H1 (cell line): Measurements from ENCODE around the gene GOLPH3L. TPM values are rescaled to one million over a fixed set of nuclear protein-coding genes. Genes with fewer than 3 reads are reported as not detected.
A peak's percentile ranks its signal among the peaks of the same experiment; 100 is the strongest.

Source experiments
- CTCF ChIA-PET: fragments of 300-600 bp; sonication (Branson Sonifier 250); formaldehyde crosslinking; loops from one replicate; lab custom pipeline; 2021; ENCODE audit not compliant: partially characterized antibody; lab: Charles Lee
- POLR2A ChIA-PET: fragments of 300-600 bp; sonication (Branson Sonifier 250); formaldehyde crosslinking; loops from one replicate; lab custom pipeline; 2021; ENCODE audit warnings: inconsistent platforms; ENCODE audit not compliant: partially characterized antibody; lab: Charles Lee
- DNase-seq, 2 experiments: peaks; one replicate each; pipeline versions ENCODE4 v3.0.0 to v3.0.0-alpha.2; 2010 to 2022; ENCODE audit warnings: low spot score in 2 of 2, low read depth in 1 of 2, mixed read lengths in 1 of 2
- FAIRE-seq: peaks from 2 replicates; lab custom pipeline; 2011; peaks lifted over from hg19 to GRCh38; lab: Jason Lieb, UNC
- H2AFZ ChIP-seq: 2 replicates; pipeline ENCODE4 v1.8.1; 2012; ENCODE audit warnings: low read length, inconsistent platforms
- H2AK5ac ChIP-seq: 2 replicates; pipeline ENCODE4 v1.6.1; 2013; ENCODE audit warnings: low read depth, low read length
- H2BK120ac ChIP-seq: replicated peaks from 2 replicates; pipeline ENCODE3; 2013; ENCODE audit warnings: low read depth, low read length, inconsistent platforms
- H2BK12ac ChIP-seq: 2 replicates; pipeline ENCODE4 v1.6.1; 2013; ENCODE audit warnings: low read depth, low read length
- H2BK15ac ChIP-seq: 2 replicates; pipeline ENCODE4 v1.6.1; 2013; ENCODE audit warnings: low read length
- H2BK20ac ChIP-seq: 2 replicates; pipeline ENCODE4 v1.6.1; 2013; ENCODE audit warnings: low read length
- H2BK5ac ChIP-seq: 2 replicates; pipeline ENCODE4 v1.6.1; 2013; ENCODE audit warnings: low read depth, low read length
- H3K14ac ChIP-seq: 2 replicates; pipeline ENCODE4 v1.6.1; 2013; ENCODE audit warnings: inconsistent platforms; ENCODE audit not compliant: insufficient read length
- H3K18ac ChIP-seq: 2 replicates; pipeline ENCODE4 v1.6.1; 2013; ENCODE audit warnings: low read length; ENCODE audit errors: extremely low read depth
- H3K23ac ChIP-seq: 2 replicates; pipeline ENCODE4 v1.6.1; 2013; ENCODE audit warnings: inconsistent platforms; ENCODE audit not compliant: insufficient read length
- H3K23me2 ChIP-seq: 2 replicates; pipeline ENCODE4 v1.6.1; 2013; ENCODE audit warnings: low read depth, low read length
- H3K27ac ChIP-seq: 2 replicates; pipeline ENCODE4 v1.6.1; 2011; ENCODE audit warnings: low read depth, low read length, inconsistent platforms
- H3K27me3 ChIP-seq, 4 experiments: replicated peaks in 1 of 4; 1 replicate in 1 of 4; 2 replicates in 3 of 4; pipeline versions ENCODE4 v1.6.1 to v1.8.1; 2011 to 2013; ENCODE audit warnings: low read length in 3 of 4, mild to moderate bottlenecking in 3 of 4, inconsistent platforms in 2 of 4, mixed read lengths in 2 of 4, moderate library complexity in 1 of 4; ENCODE audit not compliant: control insufficient read depth in 3 of 4, insufficient read depth in 3 of 4; ENCODE audit errors: extremely low read depth in 1 of 4
- H3K36me3 ChIP-seq, 4 experiments: 2 replicates each; pipeline versions ENCODE4 v1.6.1 to v1.8.1; 2011 to 2013; ENCODE audit warnings: mild to moderate bottlenecking in 4 of 4, low read length in 3 of 4, moderate library complexity in 2 of 4, control low read depth in 1 of 4, inconsistent platforms in 1 of 4; ENCODE audit not compliant: insufficient read depth in 4 of 4, control insufficient read depth in 2 of 4
- H3K4ac ChIP-seq: replicated peaks from 2 replicates; pipeline ENCODE3; 2013; ENCODE audit warnings: low read length, low read depth, mixed read lengths, inconsistent platforms; ENCODE audit not compliant: insufficient read length
- H3K4me1 ChIP-seq, 4 experiments: replicated peaks in 1 of 4; 1 replicate in 1 of 4; 2 replicates in 3 of 4; pipeline versions ENCODE4 v1.6.1 to v1.8.1; 2011 to 2013; ENCODE audit warnings: low read length in 3 of 4, inconsistent platforms in 2 of 4, mixed read lengths in 1 of 4; ENCODE audit not compliant: insufficient read depth in 4 of 4, control insufficient read depth in 3 of 4
- H3K4me2 ChIP-seq, 2 experiments: 2 replicates each; pipeline versions ENCODE4 v1.6.1 to v1.8.1; 2011 to 2013; ENCODE audit warnings: low read depth in 2 of 2, low read length in 2 of 2, control low read depth in 1 of 2, inconsistent platforms in 1 of 2, mild to moderate bottlenecking in 1 of 2; ENCODE audit not compliant: insufficient read depth in 1 of 2
- H3K4me3 ChIP-seq, 4 experiments: fragments of 200-600, 300-600 bp in 1 of 4; sonication (generic), shearing (Covaris generic), sonication (Bioruptor Twin) in 1 of 4; 2 replicates each; pipeline versions ENCODE4 v1.5.1 to v1.8.1; 2011 to 2016; ENCODE audit warnings: low read length in 4 of 4, low read depth in 3 of 4, control low read depth in 2 of 4, inconsistent platforms in 2 of 4, mild to moderate bottlenecking in 2 of 4, mixed read lengths in 1 of 4, moderate library complexity in 1 of 4; ENCODE audit not compliant: insufficient read depth in 2 of 4; ENCODE audit errors: extremely low read depth in 1 of 4
- H3K56ac ChIP-seq: replicated peaks from 2 replicates; pipeline ENCODE3; 2013; ENCODE audit warnings: low read depth, mild to moderate bottlenecking, mixed read lengths, low read length, inconsistent platforms; ENCODE audit not compliant: insufficient read length
- H3K79me1 ChIP-seq: 2 replicates; pipeline ENCODE4 v1.6.1; 2013; ENCODE audit warnings: low read depth, low read length, control low read depth
- H3K79me2 ChIP-seq, 2 experiments: 2 replicates each; pipeline versions ENCODE4 v1.6.1 to v1.8.1; 2012 to 2013; ENCODE audit warnings: low read length in 2 of 2, mild to moderate bottlenecking in 2 of 2, inconsistent platforms in 1 of 2; ENCODE audit not compliant: insufficient read depth in 2 of 2, control insufficient read depth in 1 of 2
- H3K9ac ChIP-seq, 4 experiments: replicated peaks in 1 of 4; 1 replicate in 1 of 4; 2 replicates in 3 of 4; pipeline versions ENCODE4 v1.6.1 to v1.8.1; 2011 to 2013; ENCODE audit warnings: low read depth in 3 of 4, low read length in 3 of 4, control low read depth in 2 of 4, mild to moderate bottlenecking in 2 of 4, moderate library complexity in 2 of 4, inconsistent platforms in 1 of 4; ENCODE audit errors: extremely low read depth in 1 of 4
- H3K9me3 ChIP-seq, 2 experiments: 2 replicates each; pipeline versions ENCODE4 v1.6.1 to v1.8.1; 2012 to 2013; ENCODE audit warnings: mild to moderate bottlenecking in 2 of 2, moderate library complexity in 2 of 2, control low read depth in 1 of 2, inconsistent platforms in 1 of 2, low read depth in 1 of 2, low read length in 1 of 2, mixed read lengths in 1 of 2; ENCODE audit not compliant: insufficient read depth in 2 of 2
- H4K20me1 ChIP-seq, 2 experiments: replicated peaks in 1 of 2; 2 replicates each; pipeline versions ENCODE3 to v1.8.1; 2011 to 2013; ENCODE audit warnings: inconsistent platforms in 2 of 2, low read length in 2 of 2, mild to moderate bottlenecking in 1 of 2; ENCODE audit not compliant: insufficient read depth in 2 of 2, control insufficient read depth in 1 of 2
- H4K5ac ChIP-seq: 2 replicates; pipeline ENCODE4 v1.6.1; 2013; ENCODE audit warnings: low read length, low read depth, mixed read lengths, inconsistent platforms; ENCODE audit not compliant: insufficient read length
- H4K8ac ChIP-seq: 2 replicates; pipeline ENCODE4 v1.8.0; 2013; ENCODE audit warnings: mild to moderate bottlenecking, moderate library complexity, low read length, inconsistent platforms; ENCODE audit not compliant: insufficient read depth; ENCODE audit errors: extremely low read depth
- H4K91ac ChIP-seq: replicated peaks from 2 replicates; pipeline ENCODE3; 2013; ENCODE audit warnings: low read length, mixed read lengths, inconsistent platforms; ENCODE audit not compliant: insufficient read length
- ASH2L ChIP-seq: fragments of 200-600, 300-600 bp; sonication (generic); IDR thresholded peaks from one replicate; pipeline ENCODE4 v1.7.1; 2017; ENCODE audit warnings: low read length
- CEBPB ChIP-seq: IDR thresholded peaks from 2 replicates; pipeline ENCODE4 v1.6.1; 2012; ENCODE audit warnings: low read depth, low read length
- JUND ChIP-seq: IDR thresholded peaks from 2 replicates; pipeline ENCODE4 v1.6.1; 2011; ENCODE audit warnings: mild to moderate bottlenecking, improper control_type of control experiment, low read length
- KDM1A ChIP-seq: fragments of 200-600, 300-600 bp; sonication (generic); IDR thresholded peaks from 2 replicates; pipeline ENCODE4 v1.7.1; 2016; ENCODE audit warnings: mild to moderate bottlenecking, low read length, borderline replicate concordance
- NANOG ChIP-seq: IDR thresholded peaks from 2 replicates; pipeline ENCODE4 v1.6.1; 2011; ENCODE audit warnings: low read length, low read depth, mild to moderate bottlenecking, inconsistent platforms; ENCODE audit not compliant: insufficient read depth, poor library complexity, severe bottlenecking
- POLR2A ChIP-seq, 2 experiments: IDR thresholded peaks; 1 replicate in 1 of 2; 2 replicates in 1 of 2; pipeline ENCODE4 v1.6.1; 2011; ENCODE audit warnings: low read depth in 2 of 2, low read length in 2 of 2, mild to moderate bottlenecking in 2 of 2; ENCODE audit errors: control extremely low read depth in 1 of 2
- POLR2AphosphoS5 ChIP-seq: IDR thresholded peaks from 2 replicates; pipeline ENCODE4 v1.6.1; 2011; ENCODE audit warnings: low read depth, low read length
- SIX5 ChIP-seq: IDR thresholded peaks from 2 replicates; pipeline ENCODE4 v1.6.1; 2011; ENCODE audit warnings: mild to moderate bottlenecking, low read depth, low read length
- WGBS, 2 experiments: shearing (Covaris generic) in 1 of 2; methylation state at CpG; one replicate each; pipeline versions ENCODE4 v1.1.6 to v1.1.7; 2013 to 2015; ENCODE audit warnings: low lambda C conversion rate in 2 of 2, mixed read lengths in 2 of 2, inconsistent platforms in 1 of 2, low coverage in 1 of 2, missing lambda C conversion rate in 1 of 2; ENCODE audit not compliant: insufficient replicate concordance in 2 of 2, insufficient coverage in 1 of 2, insufficient read length in 1 of 2; ENCODE audit errors: extremely low coverage in 1 of 2, missing lambda C conversion rate in 1 of 2; 5-methylcytosine and 5-hydroxymethylcytosine counted together
- polyA plus RNA-seq, 7 experiments: library from polyadenylated mRNA; depleted of rRNA in 3 of 7; stranded (reverse) in 5 of 7; unstranded in 2 of 7; fragments of >200 nt in 5 of 7; fragments of 200-250 nt in 2 of 7; gene quantifications; 1 replicate in 5 of 7; 2 replicates in 1 of 7; 4 replicates in 1 of 7; pipeline versions ENCODE4 v1.2.1 to v1.2.3, GENCODE V29; 2011 to 2013; ENCODE audit warnings: missing spikeins in 2 of 7, mixed read lengths in 2 of 7
- total RNA-seq: library from RNA; stranded (reverse); fragmentation: NEBNext Ultra II Directional; extraction: Animal tissue kit (Norgen Biotek cat#: 25700); gene quantifications from 2 replicates; pipeline ENCODE4 v1.2.1, GENCODE V29; 2021

GOLPH3L gene
- total and polyA plus RNA-seq, 2 of the 8 experiments (the other 6 are each of a cell fraction or from before 2014, with no cell fraction given), result 13.3 to 40.8 TPM

- no peak overlapping the region for H3K27ac ChIP-seq
- TF ChIP-seq CEBPB (no peak), JUND (no peak), NANOG (no peak), KDM1A (no peak), POLR2A (IDR thresholded peaks at IDR 0.05; ENCODE audit: control extremely low read depth in 1 of 2, low read depth in 2 of 2, low read length in 2 of 2) (no peak), SIX5 (no peak), POLR2AphosphoS5 (no peak), ASH2L (no peak)
- no peak overlapping the region for H3K18ac ChIP-seq
- H3K27me3 ChIP-seq, result no peaks in the 10 kb centered on the region
- H3K79me1 ChIP-seq, result no peaks in the 10 kb centered on the region
- no peak overlapping the region for H3K56ac ChIP-seq
- DNase-seq, result no peak
- H3K23me2 ChIP-seq, result no peaks in the 10 kb centered on the region
- H2BK5ac ChIP-seq, result no peak overlapping the region
- H3K4me3 ChIP-seq, result no peak overlapping the region
- H2BK20ac ChIP-seq, result no peak overlapping the region
- peak overlapping the region; percentile 89 for H2AFZ ChIP-seq
- no peak overlapping the region for H3K9ac ChIP-seq
- no peak overlapping the region for H4K5ac ChIP-seq
- no peaks in the 10 kb centered on the region for H3K36me3 ChIP-seq
- no peak for FAIRE-seq
- ChIA-PET CTCF (no interaction called here), POLR2A (no interaction called here)
- H3K4me2 ChIP-seq, result no peak overlapping the region
- H2BK12ac ChIP-seq, result no peak overlapping the region
- H3K79me2 ChIP-seq, result no peaks in the 10 kb centered on the region
- no peak overlapping the region for H3K4ac ChIP-seq
- H4K8ac ChIP-seq, result no peak overlapping the region
- H3K9me3 ChIP-seq, result no peaks in the 10 kb centered on the region
- WGBS, 2 experiments, result 73% methylated on average over 1 of the region's 1 CpG; no CpG with 5 or more reads in 1 of the 2 experiments
- H2BK120ac ChIP-seq, result no peak overlapping the region
- no peaks in the 10 kb centered on the region for H4K20me1 ChIP-seq
- H3K4me1 ChIP-seq, result no peaks in the 10 kb centered on the region
- no peak overlapping the region for H2AK5ac ChIP-seq
- H4K91ac ChIP-seq, result no peak overlapping the region
- no peak overlapping the region for H3K23ac ChIP-seq
- H3K14ac ChIP-seq, result no peak overlapping the region
- H2BK15ac ChIP-seq, result no peak overlapping the region
Measured at GRCh38 chr1:150706091-150706490, 9.1 kb upstream of the GOLPH3L start.
